ENCODE data around the gene KRTAP4-16. TPM values are rescaled to one million over a fixed set of nuclear protein-coding genes. Genes with fewer than 3 reads are reported as not detected.
"Not testable (repeated sequence)": the region's sequence is repeated elsewhere in the genome, so short reads cannot be mapped to it uniquely, and the experiment has no call there.

KRTAP4-16 gene
- total RNA-seq, 1 experiment from 2014 or later = not detected

GRCh38 chr17:41059276-41060051 lies 42.5 kb downstream of the KRTAP4-16 start:
- in situ Hi-C loops (cut with HindIII; ENCODE audit: low pct_unique_long_range_greater_than_20kb, low sequenced_read_pairs); DNase-seq (ENCODE audit: low read depth, low spot score): not testable (repeated sequence)

GRCh38 chr17:41058741-41059140 lies 43.3 kb downstream of the KRTAP4-16 start:
- in situ Hi-C loops (cut with HindIII; ENCODE audit: low pct_unique_long_range_greater_than_20kb, low sequenced_read_pairs) = no loop called here
- no peak for DNase-seq (ENCODE audit: low read depth, low spot score)

DNA sequence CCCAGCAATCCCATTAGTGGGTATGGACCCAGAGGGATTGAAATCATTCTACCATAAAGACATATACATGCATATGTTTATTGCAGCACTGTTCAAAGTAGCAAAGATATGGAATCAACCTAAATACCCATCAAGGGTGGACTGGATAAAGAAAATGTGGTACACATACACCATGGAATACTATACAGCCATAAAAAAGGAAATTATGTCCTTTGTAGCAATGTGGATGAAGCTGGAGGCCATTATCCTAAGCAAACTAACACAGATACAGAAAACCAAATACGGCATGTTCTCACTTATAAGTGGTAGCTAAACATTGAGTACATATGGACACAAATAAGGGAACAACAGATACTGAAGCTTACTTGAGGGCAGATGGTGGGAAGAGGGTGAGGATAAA lies 44.5 kb downstream of the KRTAP4-16 start:
- DNase-seq (ENCODE audit: low read depth, low spot score) = no peak
- in situ Hi-C loops (cut with HindIII; ENCODE audit: low pct_unique_long_range_greater_than_20kb, low sequenced_read_pairs) = no loop called here

DNA sequence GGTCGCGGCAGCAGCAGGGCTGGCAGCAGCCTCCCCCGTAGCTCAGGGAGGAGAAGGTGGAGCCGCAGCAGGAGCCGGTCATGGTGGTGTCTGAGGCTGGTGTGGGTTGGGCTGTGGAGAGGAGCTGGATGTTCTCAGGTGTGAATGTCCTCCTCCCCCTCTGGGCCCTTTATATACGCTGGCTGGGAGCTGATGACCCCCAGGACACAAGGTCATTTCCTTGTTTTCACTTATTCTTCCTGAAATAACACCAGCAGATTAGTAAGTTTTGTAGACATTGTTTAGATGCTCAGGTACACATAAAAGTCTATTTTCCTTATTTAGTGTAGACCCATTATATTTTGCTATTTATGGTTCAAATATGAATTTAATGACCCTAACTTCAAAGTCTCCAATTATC lies 46.9 kb downstream of the KRTAP4-16 start, which contains the start of gene KRTAP2-2:
Gene KRTAP2-2 (minus strand): TSS at position 101 of the 400 bp plus-strand sequence. CDS start 19 bp downstream, at position 82.
- in situ Hi-C loops (cut with HindIII; ENCODE audit: low pct_unique_long_range_greater_than_20kb, low sequenced_read_pairs); DNase-seq (ENCODE audit: low read depth, low spot score): not testable (repeated sequence)

DNA sequence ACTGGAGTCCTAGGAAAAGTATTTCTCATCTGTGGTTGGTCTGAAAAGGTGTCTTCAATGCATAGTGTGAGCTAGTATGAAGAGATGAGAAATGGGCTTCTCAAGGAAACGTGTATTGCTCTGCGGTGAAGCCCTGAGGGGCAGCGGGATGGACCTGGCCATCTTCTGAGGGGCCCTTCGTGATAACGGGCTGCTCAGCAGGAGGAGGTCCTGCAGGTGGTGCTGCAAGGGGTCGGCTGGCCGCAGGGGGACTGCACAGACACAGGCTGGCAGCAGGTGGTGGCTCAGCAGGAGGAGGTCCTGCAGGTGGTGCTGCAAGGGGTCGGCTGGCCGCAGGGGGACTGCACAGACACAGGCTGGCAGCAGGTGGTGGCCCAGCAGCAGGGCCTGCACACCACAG lies 47.5 kb downstream of the KRTAP4-16 start:
- DNase-seq (ENCODE audit: low read depth, low spot score); in situ Hi-C loops (cut with HindIII; ENCODE audit: low pct_unique_long_range_greater_than_20kb, low sequenced_read_pairs): not testable (repeated sequence)

- no peak for DNase-seq (ENCODE audit: low read depth, low spot score)
- in situ Hi-C loops (cut with HindIII; ENCODE audit: low pct_unique_long_range_greater_than_20kb, low sequenced_read_pairs) = no loop called here
Measured at GRCh38 chr17:41054025-41054424, 48.0 kb downstream of the KRTAP4-16 start.

DNA sequence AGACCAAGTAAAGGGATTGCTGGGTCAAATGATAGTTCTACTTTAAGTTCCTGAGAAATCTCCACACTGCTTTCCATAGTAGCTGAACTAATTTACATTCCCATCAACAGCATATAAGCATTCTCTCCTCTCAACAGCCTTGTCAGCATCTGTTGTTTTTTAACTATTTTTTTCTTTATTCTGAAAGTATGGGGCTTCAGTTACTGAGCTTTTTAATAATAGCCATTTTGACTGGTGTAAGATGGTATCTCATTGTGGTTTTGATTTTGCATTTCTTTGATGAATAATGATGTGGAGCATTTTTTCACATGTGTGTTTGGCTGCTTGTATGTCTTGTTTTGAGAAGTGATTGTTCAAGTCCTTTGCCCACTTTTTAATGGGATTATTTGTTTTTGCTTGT lies 49.4 kb downstream of the KRTAP4-16 start:
- DNase-seq (ENCODE audit: low read depth, low spot score) = no peak
- in situ Hi-C loops (cut with HindIII; ENCODE audit: low pct_unique_long_range_greater_than_20kb, low sequenced_read_pairs) = no loop called here

Other genes with a start within 250 kb of the KRTAP4-16 start
- gene KRT12, start 235.0 kb downstream of the KRTAP4-16 start, total RNA-seq (2014; rRNA removed; shearing (Covaris generic)) = 0.59 and 0.82 TPM in 2 replicates
- not detected in 2 replicates for gene KRT20, start 217.0 kb downstream of the KRTAP4-16 start, total RNA-seq (2014; rRNA removed; shearing (Covaris generic))
- gene KRT23, start 164.6 kb downstream of the KRTAP4-16 start, total RNA-seq (2014; rRNA removed; shearing (Covaris generic)) = not detected in 2 replicates
- gene KRT39, start 135.3 kb downstream of the KRTAP4-16 start, total RNA-seq (2014; rRNA removed; shearing (Covaris generic)) = not detected in 2 replicates
- gene KRT40, start 117.9 kb downstream of the KRTAP4-16 start, total RNA-seq (2014; rRNA removed; shearing (Covaris generic)) = not detected in 2 replicates
- not detected in 2 replicates for gene KRTAP3-3, start 108.0 kb downstream of the KRTAP4-16 start, total RNA-seq (2014; rRNA removed; shearing (Covaris generic))
- not detected in 2 replicates for gene KRTAP3-2, start 102.3 kb downstream of the KRTAP4-16 start, total RNA-seq (2014; rRNA removed; shearing (Covaris generic))
- gene KRTAP3-1, start 93.1 kb downstream of the KRTAP4-16 start, total RNA-seq (2014; rRNA removed; shearing (Covaris generic)) = not detected in 2 replicates
- not detected in 2 replicates for gene KRTAP1-5, start 75.0 kb downstream of the KRTAP4-16 start, total RNA-seq (2014; rRNA removed; shearing (Covaris generic))
- gene KRTAP1-4, start 72.0 kb downstream of the KRTAP4-16 start, total RNA-seq (2014; rRNA removed; shearing (Covaris generic)) = not detected in 2 replicates
- gene KRTAP1-3, start 67.3 kb downstream of the KRTAP4-16 start, total RNA-seq (2014; rRNA removed; shearing (Covaris generic)) = not detected in 2 replicates
- gene KRTAP1-1, start 60.8 kb downstream of the KRTAP4-16 start, total RNA-seq (2014; rRNA removed; shearing (Covaris generic)) = not detected in 2 replicates
- not detected in 2 replicates for gene KRTAP2-1, start 54.9 kb downstream of the KRTAP4-16 start, total RNA-seq (2014; rRNA removed; shearing (Covaris generic))
- gene KRTAP2-2, start 47.0 kb downstream of the KRTAP4-16 start, total RNA-seq (2014; rRNA removed; shearing (Covaris generic)) = not detected in 2 replicates
- not detected in 2 replicates for gene KRTAP2-3, start 42.1 kb downstream of the KRTAP4-16 start, total RNA-seq (2014; rRNA removed; shearing (Covaris generic))
- not detected in 2 replicates for gene KRTAP2-4, start 36.3 kb downstream of the KRTAP4-16 start, total RNA-seq (2014; rRNA removed; shearing (Covaris generic))
- gene KRTAP4-7, start 18.1 kb downstream of the KRTAP4-16 start, total RNA-seq (2014; rRNA removed; shearing (Covaris generic)) = not detected in 2 replicates
- gene KRTAP4-8, start 4.1 kb downstream of the KRTAP4-16 start, total RNA-seq (2014; rRNA removed; shearing (Covaris generic)) = not detected in 2 replicates
- not detected in 2 replicates for gene KRTAP4-9, start 3.2 kb upstream of the KRTAP4-16 start, total RNA-seq (2014; rRNA removed; shearing (Covaris generic))
- not detected in 2 replicates for gene KRTAP4-11, start 16.2 kb upstream of the KRTAP4-16 start, total RNA-seq (2014; rRNA removed; shearing (Covaris generic))
- not detected in 2 replicates for gene KRTAP4-12, start 22.0 kb upstream of the KRTAP4-16 start, total RNA-seq (2014; rRNA removed; shearing (Covaris generic))
- gene KRTAP4-6, start 38.3 kb upstream of the KRTAP4-16 start, total RNA-seq (2014; rRNA removed; shearing (Covaris generic)) = not detected in 2 replicates
- gene KRTAP4-5, start 47.6 kb upstream of the KRTAP4-16 start, total RNA-seq (2014; rRNA removed; shearing (Covaris generic)) = not detected in 2 replicates
- not detected in 2 replicates for gene KRTAP4-4, start 58.5 kb upstream of the KRTAP4-16 start, total RNA-seq (2014; rRNA removed; shearing (Covaris generic))
- gene KRTAP4-3, start 66.0 kb upstream of the KRTAP4-16 start, total RNA-seq (2014; rRNA removed; shearing (Covaris generic)) = not detected in 2 replicates
- not detected in 2 replicates for gene KRTAP4-2, start 76.0 kb upstream of the KRTAP4-16 start, total RNA-seq (2014; rRNA removed; shearing (Covaris generic))
- gene KRTAP4-1, start 82.7 kb upstream of the KRTAP4-16 start, total RNA-seq (2014; rRNA removed; shearing (Covaris generic)) = not detected in 2 replicates
- gene KRTAP9-1, start 87.7 kb upstream of the KRTAP4-16 start, total RNA-seq (2014; rRNA removed; shearing (Covaris generic)) = not detected in 2 replicates
- gene KRTAP9-2, start 124.4 kb upstream of the KRTAP4-16 start, total RNA-seq (2014; rRNA removed; shearing (Covaris generic)) = not detected in 2 replicates
- not detected in 2 replicates for gene KRTAP9-3, start 130.2 kb upstream of the KRTAP4-16 start, total RNA-seq (2014; rRNA removed; shearing (Covaris generic))
- gene KRTAP9-8, start 135.8 kb upstream of the KRTAP4-16 start, total RNA-seq (2014; rRNA removed; shearing (Covaris generic)) = not detected in 2 replicates
- gene KRTAP9-4, start 147.5 kb upstream of the KRTAP4-16 start, total RNA-seq (2014; rRNA removed; shearing (Covaris generic)) = not detected in 2 replicates
- not detected in 2 replicates for gene KRTAP9-9, start 153.2 kb upstream of the KRTAP4-16 start, total RNA-seq (2014; rRNA removed; shearing (Covaris generic))
- gene KRTAP9-6, start 163.2 kb upstream of the KRTAP4-16 start, total RNA-seq (2014; rRNA removed; shearing (Covaris generic)) = not detected in 2 replicates
- not detected in 2 replicates for gene KRTAP9-7, start 173.5 kb upstream of the KRTAP4-16 start, total RNA-seq (2014; rRNA removed; shearing (Covaris generic))
- gene KRTAP29-1, start 200.6 kb upstream of the KRTAP4-16 start, total RNA-seq (2014; rRNA removed; shearing (Covaris generic)) = not detected in 2 replicates
- gene KRTAP16-1, start 207.1 kb upstream of the KRTAP4-16 start, total RNA-seq (2014; rRNA removed; shearing (Covaris generic)) = not detected in 2 replicates
- not detected in 2 replicates for gene KRTAP17-1, start 213.5 kb upstream of the KRTAP4-16 start, total RNA-seq (2014; rRNA removed; shearing (Covaris generic))
- not detected in 2 replicates for gene KRT33A, start 248.6 kb upstream of the KRTAP4-16 start, total RNA-seq (2014; rRNA removed; shearing (Covaris generic))

Measured in SK-MEL-5 (cell line).